Caco-2 (cell line): ENCODE measurements around the gene ANK3. TPM values are rescaled to one million over a fixed set of nuclear protein-coding genes. Genes with fewer than 3 reads are reported as not detected.
A peak's percentile ranks its signal among the peaks of the same experiment; 100 is the strongest.

Source experiments
- BruUV-seq: library from RNA; stranded (reverse); fragments of 400-500 nt; replicated peaks from 2 replicates; lab custom pipeline; 2021; lab: Mats Ljungman, UMichigan
- CTCF ChIA-PET: fragments of 300-600 bp; sonication (Branson Sonifier 250); formaldehyde crosslinking; loops from one replicate; lab custom pipeline; 2022; ENCODE audit warnings: antibody characterized with exemption; lab: Charles Lee
- POLR2A ChIA-PET: fragments of 300-600 bp; sonication (Branson Sonifier 250); formaldehyde crosslinking; loops from one replicate; lab custom pipeline; 2022; ENCODE audit warnings: antibody characterized with exemption; lab: Charles Lee
- DNase-seq, 2 experiments: peaks; one replicate each; pipeline versions ENCODE4 v3.0.0 to v3.0.0-alpha.2; 2020 to 2022
- H3K27me3 ChIP-seq: replicated peaks from 2 replicates; pipeline ENCODE4 v1.6.0; 2011; ENCODE audit warnings: low read length; ENCODE audit not compliant: control insufficient read depth, insufficient read depth
- H3K36me3 ChIP-seq: 2 replicates; pipeline ENCODE4 v1.5.1; 2011; ENCODE audit warnings: low read length; ENCODE audit not compliant: control insufficient read depth, insufficient read depth
- H3K4me1 ChIP-seq: fragments of 250-450 bp; sonication (Bioruptor Pico); 2 replicates; pipeline ENCODE4 v1.5.1; 2020; ENCODE audit warnings: mild to moderate bottlenecking
- H3K4me3 ChIP-seq: 2 replicates; pipeline ENCODE4 v1.5.1; 2011; ENCODE audit warnings: low read depth, mild to moderate bottlenecking, control low read depth, low read length
- H3K9me3 ChIP-seq: fragments of 250-450 bp; sonication (Bioruptor Pico); 2 replicates; pipeline ENCODE4 v1.5.1; 2020; ENCODE audit warnings: mild to moderate bottlenecking, moderate library complexity
- H3K27ac Mint-ChIP-seq: one replicate; pipeline ENCODE4 v1.8.0; 2022; ENCODE audit warnings: mixed read lengths; ENCODE audit not compliant: unreplicated experiment
- H3K27me3 Mint-ChIP-seq: one replicate; pipeline ENCODE4 v1.8.0; 2022; ENCODE audit warnings: mixed read lengths; ENCODE audit not compliant: insufficient read depth, unreplicated experiment
- H3K36me3 Mint-ChIP-seq: one replicate; pipeline ENCODE4 v1.8.0; 2022; ENCODE audit warnings: mild to moderate bottlenecking, mixed read lengths; ENCODE audit not compliant: insufficient read depth, unreplicated experiment
- H3K4me1 Mint-ChIP-seq: one replicate; pipeline ENCODE4 v1.8.0; 2022; ENCODE audit warnings: low read depth, mixed read lengths; ENCODE audit not compliant: unreplicated experiment
- H3K4me3 Mint-ChIP-seq: one replicate; pipeline ENCODE4 v1.8.0; 2022; ENCODE audit warnings: mild to moderate bottlenecking, moderate library complexity, mixed read lengths; ENCODE audit not compliant: unreplicated experiment
- H3K9me3 Mint-ChIP-seq: one replicate; pipeline ENCODE4 v1.8.0; 2022; ENCODE audit warnings: mixed read lengths; ENCODE audit not compliant: unreplicated experiment
- CTCF ChIP-seq, 2 experiments: fragments of 200-600 bp in 1 of 2; IDR thresholded peaks; 1 replicate in 1 of 2; 2 replicates in 1 of 2; pipeline versions ENCODE4 v1.5.1 to v1.8.0; 2011 to 2022; ENCODE audit warnings: antibody characterized with exemption in 1 of 2, control low read depth in 1 of 2, inconsistent platforms in 1 of 2, low read depth in 1 of 2, low read length in 1 of 2, mild to moderate bottlenecking in 1 of 2, moderate library complexity in 1 of 2; ENCODE audit not compliant: insufficient read depth in 1 of 2, severe bottlenecking in 1 of 2, unreplicated experiment in 1 of 2
- intact Hi-C: fragments of 100-400 bp; cut with micrococcal nuclease; formaldehyde crosslinking; loops from one replicate; pipeline ENCODE4 v1.10.0; 2022; ENCODE audit not compliant: unreplicated experiment
- total RNA-seq: library from RNA; stranded (reverse); gene quantifications from 2 replicates; pipeline ENCODE4 v1.2.3, GENCODE V29; 2022

ANK3 gene
- total RNA-seq, 1 experiment from 2014 or later: 46.7 TPM

- Mint-ChIP-seq H3K36me3 (no peaks in the 10 kb centered on the region), H3K9me3 (no peaks in the 10 kb centered on the region), H3K27ac (no peak overlapping the region), H3K4me3 (no peak overlapping the region), H3K4me1 (peaks cover 39% of the 10 kb centered on the region), H3K27me3 (no peaks in the 10 kb centered on the region)
- H3K4me1 ChIP-seq: peaks cover 25% of the 10 kb centered on the region
- DNase-seq: no peak
- no peaks in the 10 kb centered on the region for H3K9me3 ChIP-seq
- H3K36me3 ChIP-seq: no peaks in the 10 kb centered on the region
- BruUV-seq: no TSS peak
- no peaks in the 10 kb centered on the region for H3K27me3 ChIP-seq
- TF ChIP-seq CTCF (IDR thresholded peaks at IDR 0.05; ENCODE audit: insufficient read depth in 1 of 2, low read depth in 1 of 2, low read length in 1 of 2, severe bottlenecking in 1 of 2, unreplicated experiment in 1 of 2): no peak
- intact Hi-C loops: no loop called here
- ChIA-PET CTCF (interaction anchor here (0.6 to 1.4 kb wide), 3 partner anchors 23 to 74 kb away, joined by 3 to 4 read pairs (median 3); no protein-coding TSS in a partner anchor), POLR2A (interaction anchor here (0.6 kb wide), 2 partner anchors 51 to 466 kb away, joined by 3 to 4 read pairs; no protein-coding TSS in a partner anchor)
- no peak overlapping the region for H3K4me3 ChIP-seq
These were observed 76.7 kb downstream of the ANK3 start for GRCh38 chr10:60312818-60313588.

DNA sequence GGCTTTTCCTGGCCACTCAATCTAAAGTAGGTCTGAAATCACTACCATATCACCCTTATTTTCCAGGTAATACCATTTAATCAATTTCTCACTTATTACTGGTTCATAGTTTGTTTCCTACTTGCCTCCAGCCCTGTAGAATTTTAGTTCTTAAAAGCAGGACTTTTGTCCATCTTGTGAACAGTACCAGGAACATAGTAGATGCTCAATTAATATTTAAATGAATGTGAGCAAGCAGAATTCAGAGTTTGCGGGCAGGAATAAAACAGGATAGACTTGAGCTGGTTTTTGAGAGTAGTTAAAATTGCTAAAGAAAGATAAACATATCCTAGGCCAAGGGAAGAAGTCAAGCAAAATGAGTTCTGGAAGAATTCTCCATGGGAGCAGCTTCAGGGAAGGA, 77.9 kb downstream of the ANK3 start:
- no peak for TF ChIP-seq CTCF (IDR thresholded peaks at IDR 0.05; ENCODE audit: insufficient read depth in 1 of 2, low read depth in 1 of 2, low read length in 1 of 2, severe bottlenecking in 1 of 2, unreplicated experiment in 1 of 2)
- no TSS peak for BruUV-seq
- Mint-ChIP-seq H3K4me1 (peaks cover 39% of the 10 kb centered on the region), H3K4me3 (no peak overlapping the region), H3K27ac (no peak overlapping the region), H3K27me3 (no peaks in the 10 kb centered on the region), H3K36me3 (no peaks in the 10 kb centered on the region), H3K9me3 (no peaks in the 10 kb centered on the region)
- intact Hi-C loops: loop anchor here (2.0 kb wide), 1 partner anchor 29 kb away; no protein-coding TSS in a partner anchor
- ChIA-PET POLR2A (no interaction called here), CTCF (no interaction called here)
- no peak overlapping the region for H3K4me3 ChIP-seq
- H3K4me1 ChIP-seq: peaks cover 25% of the 10 kb centered on the region
- H3K27me3 ChIP-seq: no peaks in the 10 kb centered on the region
- no peaks in the 10 kb centered on the region for H3K9me3 ChIP-seq
- no peak for DNase-seq
- no peaks in the 10 kb centered on the region for H3K36me3 ChIP-seq

DNA sequence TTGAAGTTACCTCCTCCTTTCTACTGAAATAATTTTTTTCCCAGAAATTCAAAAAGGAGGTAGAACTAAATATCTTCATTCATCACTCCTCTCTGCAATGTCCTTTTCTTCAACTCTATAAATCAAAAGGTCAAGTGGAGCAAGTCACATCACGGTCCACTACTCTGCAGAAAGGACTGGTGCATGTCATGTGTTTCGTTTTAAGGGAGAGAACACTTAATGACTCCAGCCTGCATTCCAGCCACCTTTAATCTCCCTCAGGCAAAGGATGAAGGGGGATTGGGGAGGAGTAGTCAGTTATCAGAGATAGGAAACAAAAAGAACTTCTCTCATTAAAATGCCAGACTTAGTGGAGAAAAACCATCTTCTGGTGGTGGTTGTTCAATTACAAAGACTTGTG, 78.9 kb downstream of the ANK3 start:
- TF ChIP-seq CTCF (IDR thresholded peaks at IDR 0.05; ENCODE audit: insufficient read depth in 1 of 2, low read depth in 1 of 2, low read length in 1 of 2, severe bottlenecking in 1 of 2, unreplicated experiment in 1 of 2): no peak
- DNase-seq: peak; percentile 50 to 65
- peaks cover 6% of the 10 kb centered on the region for H3K9me3 Mint-ChIP-seq
- ChIA-PET POLR2A (no interaction called here), CTCF (no interaction called here)
- BruUV-seq: no TSS peak
- peaks cover 39% of the 10 kb centered on the region for H3K4me1 Mint-ChIP-seq
- H3K27ac Mint-ChIP-seq: no peak overlapping the region
- Histone ChIP-seq H3K4me3 (no peak overlapping the region), H3K36me3 (no peaks in the 10 kb centered on the region), H3K27me3 (no peaks in the 10 kb centered on the region), H3K4me1 (peaks cover 25% of the 10 kb centered on the region), H3K9me3 (no peaks in the 10 kb centered on the region)
- no peaks in the 10 kb centered on the region for H3K36me3 Mint-ChIP-seq
- no peaks in the 10 kb centered on the region for H3K27me3 Mint-ChIP-seq
- intact Hi-C loops: loop anchor here (2.0 kb wide), 1 partner anchor 28 kb away; no protein-coding TSS in a partner anchor
- H3K4me3 Mint-ChIP-seq: no peak overlapping the region
